BE2C (cell line): ENCODE measurements around the gene OGA.
"Not testable (repeated sequence)": the region's sequence is repeated elsewhere in the genome, so short reads cannot be mapped to it uniquely, and the experiment has no call there.

ENCODE experiments used
- DNase-seq: peaks from one replicate; pipeline ENCODE4 v3.0.0-alpha.2; 2020
- H3K27me3 ChIP-seq: fragments of 250-450 bp; sonication (Bioruptor Pico); 2 replicates; pipeline ENCODE4 v1.5.1; 2020; ENCODE audit warnings: mild to moderate bottlenecking
- H3K36me3 ChIP-seq: fragments of 250-450 bp; sonication (Bioruptor Pico); 2 replicates; pipeline ENCODE4 v1.5.1; 2020; ENCODE audit warnings: mild to moderate bottlenecking
- H3K4me1 ChIP-seq: fragments of 250-450 bp; sonication (Bioruptor Pico); 2 replicates; pipeline ENCODE4 v1.5.1; 2020
- H3K4me3 ChIP-seq: 2 replicates; pipeline ENCODE4 v1.5.1; 2011; ENCODE audit warnings: low read depth, low read length
- H3K9me3 ChIP-seq: fragments of 250-450 bp; sonication (Bioruptor Pico); 2 replicates; pipeline ENCODE4 v1.5.1; 2020
- CTCF ChIP-seq: IDR thresholded peaks from 2 replicates; pipeline ENCODE4 v1.5.1; 2012; ENCODE audit warnings: mild to moderate bottlenecking, low read depth, low read length

OGA gene

GRCh38 chr10:101797403-101798059, 20.7 kb downstream of the OGA start:
- no peak for TF ChIP-seq CTCF
- Histone ChIP-seq H3K4me3 (no peak overlapping the region), H3K27me3 (no peaks in the 10 kb centered on the region), H3K4me1 (no peaks in the 10 kb centered on the region; the same call in 1 of the 2 replicates), H3K9me3 (no peaks in the 10 kb centered on the region), H3K36me3 (peaks cover 89% of the 10 kb centered on the region)
- no peak for DNase-seq

GRCh38 chr10:101793526-101793925, 24.7 kb downstream of the OGA start:
- Histone ChIP-seq H3K36me3 (peaks cover 93% of the 10 kb centered on the region), H3K27me3 (no peaks in the 10 kb centered on the region), H3K9me3 (no peaks in the 10 kb centered on the region), H3K4me3 (no peak overlapping the region), H3K4me1 (no peaks in the 10 kb centered on the region; the same call in 1 of the 2 replicates)
- DNase-seq = no peak
- no peak for TF ChIP-seq CTCF

- Histone ChIP-seq H3K27me3 (no peaks in the 10 kb centered on the region), H3K4me3 (no peak overlapping the region), H3K4me1 (peaks cover 3% of the 10 kb centered on the region; the same call in 1 of the 2 replicates), H3K36me3 (peaks cover 75% of the 10 kb centered on the region), H3K9me3 (no peaks in the 10 kb centered on the region)
- no peak for TF ChIP-seq CTCF
- no peak for DNase-seq
Measured at GRCh38 chr10:101789686-101790085, 28.6 kb downstream of the OGA start.

- H3K4me1 ChIP-seq, H3K27me3 ChIP-seq, H3K9me3 ChIP-seq, DNase-seq, H3K4me3 ChIP-seq: not testable (repeated sequence)
- H3K36me3 ChIP-seq = peaks cover 70% of the 10 kb centered on the region
Measured at GRCh38 chr10:101789231-101789630, 29.0 kb downstream of the OGA start.

- H3K4me1 ChIP-seq = peaks cover 5% of the 10 kb centered on the region
- H3K27me3 ChIP-seq = no peaks in the 10 kb centered on the region
- peaks cover 39% of the 10 kb centered on the region for H3K36me3 ChIP-seq
- TF ChIP-seq CTCF = no peak
- no peak overlapping the region for H3K4me3 ChIP-seq
- DNase-seq = no peak
- no peaks in the 10 kb centered on the region for H3K9me3 ChIP-seq
Measured at GRCh38 chr10:101785801-101786200, 32.4 kb downstream of the OGA start.

GRCh38 chr10:101784558-101784957, 33.7 kb downstream of the OGA start:
- Histone ChIP-seq H3K4me1 (peaks cover 7% of the 10 kb centered on the region), H3K4me3 (no peak overlapping the region), H3K36me3 (peaks cover 30% of the 10 kb centered on the region), H3K9me3 (no peaks in the 10 kb centered on the region), H3K27me3 (no peaks in the 10 kb centered on the region)
- no peak for TF ChIP-seq CTCF
- no peak for DNase-seq
